NCI-H345 (cell line): ENCODE results near the gene IL16.

Experiments
- DNase-seq: peaks from one replicate; lab custom pipeline; 2025; lab: John Stamatoyannopoulos, UW

The IL16 gene

GRCh38 chr15:81295486-81296121, 98.9 kb downstream of the IL16 start:
- DNase-seq: no peak

- DNase-seq: peak; percentile 24
Measured at GRCh38 chr15:81296186-81296585, 99.5 kb downstream of the IL16 start.

- peak; percentile 15 for DNase-seq
Measured at GRCh38 chr15:81296673-81297072, 100.0 kb downstream of the IL16 start.

- DNase-seq: no peak
Measured at GRCh38 chr15:81297147-81297572, 100.5 kb downstream of the IL16 start.

- DNase-seq: no peak
Measured at GRCh38 chr15:81297603-81298575, 101.2 kb downstream of the IL16 start.

DNA sequence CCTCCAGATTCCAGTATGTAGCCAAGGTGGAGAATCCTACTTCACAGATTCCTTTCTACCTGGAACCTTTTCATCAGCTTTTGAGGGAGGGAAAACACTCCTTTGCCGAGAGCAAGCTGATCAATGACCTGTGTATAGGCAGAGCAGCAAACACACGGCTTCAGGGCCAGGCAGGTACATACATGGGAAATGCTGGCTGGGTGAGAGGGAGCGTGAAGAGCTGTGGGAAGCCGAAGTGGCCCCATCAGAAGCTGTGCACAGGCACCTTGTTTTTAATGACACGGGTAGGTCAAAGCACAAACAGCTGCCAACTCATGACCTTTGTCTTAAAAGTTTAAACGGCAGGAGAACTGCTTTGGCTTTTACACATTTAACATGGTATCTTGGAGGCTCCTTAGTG, 101.9 kb downstream of the IL16 start:
- no peak for DNase-seq

DNA sequence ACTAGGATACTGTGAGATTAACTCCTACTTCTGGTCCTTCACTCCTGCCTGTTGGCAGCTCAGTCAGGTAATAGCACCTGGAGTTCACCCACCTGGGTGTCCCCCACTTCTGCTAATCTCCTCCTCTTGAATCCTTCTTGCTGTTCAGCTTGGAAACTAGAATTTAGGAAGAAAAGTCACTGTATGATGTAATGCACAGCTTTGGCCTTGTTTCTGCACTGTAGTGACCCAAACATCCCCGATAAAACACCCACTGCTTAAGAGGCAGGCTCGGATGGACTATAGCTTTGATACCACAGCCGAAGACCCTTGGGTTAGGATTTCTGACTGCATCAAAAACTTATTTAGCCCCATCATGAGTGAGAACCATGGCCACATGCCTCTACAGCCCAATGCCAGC, 102.5 kb downstream of the IL16 start:
- DNase-seq: no peak

DNA sequence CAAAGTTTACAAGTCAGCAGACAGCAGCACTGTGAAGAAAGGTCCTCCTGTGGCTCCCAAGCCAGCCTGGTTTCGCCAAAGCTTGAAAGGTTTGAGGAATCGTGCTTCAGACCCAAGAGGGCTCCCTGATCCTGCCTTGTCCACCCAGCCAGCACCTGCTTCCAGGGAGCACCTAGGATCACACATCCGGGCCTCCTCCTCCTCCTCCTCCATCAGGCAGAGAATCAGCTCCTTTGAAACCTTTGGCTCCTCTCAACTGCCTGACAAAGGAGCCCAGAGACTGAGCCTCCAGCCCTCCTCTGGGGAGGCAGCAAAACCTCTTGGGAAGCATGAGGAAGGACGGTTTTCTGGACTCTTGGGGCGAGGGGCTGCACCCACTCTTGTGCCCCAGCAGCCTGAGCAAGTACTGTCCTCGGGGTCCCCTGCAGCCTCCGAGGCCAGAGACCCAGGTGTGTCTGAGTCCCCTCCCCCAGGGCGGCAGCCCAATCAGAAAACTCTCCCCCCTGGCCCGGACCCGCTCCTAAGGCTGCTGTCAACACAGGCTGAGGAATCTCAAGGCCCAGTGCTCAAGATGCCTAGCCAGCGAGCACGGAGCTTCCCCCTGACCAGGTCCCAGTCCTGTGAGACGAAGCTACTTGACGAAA, 103.1 kb downstream of the IL16 start:
- no peak for DNase-seq

- no peak for DNase-seq
Measured at GRCh38 chr15:81301385-81301784, 104.7 kb downstream of the IL16 start.

GRCh38 chr15:81301815-81302399, 105.2 kb downstream of the IL16 start:
- DNase-seq: peak; percentile 43

DNA sequence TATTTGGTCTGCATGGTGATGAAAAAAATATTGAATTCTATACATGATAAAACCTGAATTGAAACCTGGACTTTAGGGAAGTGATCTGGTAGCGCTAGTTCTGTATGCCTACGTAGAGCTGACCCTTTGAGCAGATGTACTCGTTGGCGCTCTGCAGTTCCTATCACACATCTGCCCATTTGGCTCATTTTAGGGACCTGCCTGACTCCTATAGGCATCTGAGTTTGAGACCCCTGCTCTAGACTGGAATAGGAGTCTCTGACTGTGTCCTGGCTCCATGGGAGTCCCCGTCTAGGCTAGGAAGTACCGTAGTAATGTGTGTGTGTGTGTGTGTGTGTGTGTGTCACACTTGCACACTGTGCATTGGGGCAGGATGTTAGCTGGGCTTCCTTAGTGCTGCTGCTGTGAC, 106.0 kb downstream of the IL16 start:
- DNase-seq: no peak

DNA sequence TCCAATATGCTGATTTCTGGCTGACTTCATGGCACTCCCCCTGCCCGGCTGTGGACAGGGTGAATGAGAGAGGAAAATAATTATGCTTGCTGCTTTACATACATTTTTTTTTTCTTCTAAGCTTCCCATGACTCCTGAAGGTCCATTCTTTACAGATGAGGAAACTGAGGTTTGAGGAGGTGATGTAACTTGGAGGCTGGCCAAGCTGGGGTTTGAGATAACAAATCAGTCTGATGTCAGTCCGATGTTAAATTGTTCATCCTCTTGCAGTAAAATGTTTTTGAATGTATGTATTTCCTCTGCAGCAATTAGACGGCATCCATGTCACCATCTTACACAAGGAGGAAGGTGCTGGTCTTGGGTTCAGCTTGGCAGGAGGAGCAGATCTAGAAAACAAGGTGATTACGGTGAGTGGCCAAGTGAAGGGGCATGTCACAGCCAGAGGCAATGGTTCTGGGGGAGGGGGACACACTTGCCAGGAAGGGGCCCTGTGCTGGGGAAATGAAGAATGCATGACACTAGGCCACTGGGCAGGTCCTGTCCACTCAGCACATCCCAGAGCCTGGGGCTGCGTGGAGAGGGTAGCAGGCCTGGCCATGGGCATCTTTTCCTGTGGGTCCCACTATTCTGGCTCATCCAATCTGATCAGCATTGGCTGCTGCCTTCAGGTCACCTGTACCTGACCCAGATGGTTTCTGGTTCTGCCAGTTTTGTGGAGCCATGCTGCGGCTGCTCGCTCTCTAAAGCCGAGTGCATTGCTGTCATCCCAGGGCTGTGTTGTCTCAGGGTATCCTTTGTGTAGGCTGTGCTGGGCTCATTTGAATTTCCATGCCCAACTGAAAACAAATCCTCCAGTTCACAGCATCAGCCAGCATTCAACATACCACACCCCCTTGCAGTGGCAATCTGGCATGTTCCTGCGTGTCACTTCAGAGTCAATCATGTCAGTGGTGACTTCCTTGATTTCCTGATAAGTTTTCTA, 106.9 kb downstream of the IL16 start:
- DNase-seq: peak; percentile 63

- no peak for DNase-seq
Measured at GRCh38 chr15:81304226-81304625, 107.5 kb downstream of the IL16 start.

GRCh38 chr15:81308260-81308659, 111.6 kb downstream of the IL16 start:
- DNase-seq: no peak

- no peak for DNase-seq
Measured at GRCh38 chr15:81309647-81310450, 113.2 kb downstream of the IL16 start.

DNA sequence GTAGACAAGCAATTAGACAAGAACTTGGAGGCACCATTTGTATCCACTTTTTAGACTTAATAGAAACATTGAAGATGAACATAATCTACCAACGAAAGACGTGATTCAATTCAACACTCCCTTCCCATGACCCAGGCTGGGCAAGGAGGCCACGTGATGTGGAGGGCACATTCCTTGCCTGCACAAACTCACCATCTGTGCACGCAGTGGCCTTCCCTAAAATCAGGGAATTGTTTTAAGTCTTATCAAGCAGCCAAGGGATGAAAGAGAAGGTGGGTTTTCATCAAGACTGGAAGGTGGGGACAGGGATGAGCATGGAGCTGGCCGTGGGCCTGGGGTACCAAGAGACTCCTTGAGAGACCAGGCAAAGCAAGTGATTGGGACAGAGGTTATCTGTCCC, 113.8 kb downstream of the IL16 start:
- DNase-seq: no peak

DNA sequence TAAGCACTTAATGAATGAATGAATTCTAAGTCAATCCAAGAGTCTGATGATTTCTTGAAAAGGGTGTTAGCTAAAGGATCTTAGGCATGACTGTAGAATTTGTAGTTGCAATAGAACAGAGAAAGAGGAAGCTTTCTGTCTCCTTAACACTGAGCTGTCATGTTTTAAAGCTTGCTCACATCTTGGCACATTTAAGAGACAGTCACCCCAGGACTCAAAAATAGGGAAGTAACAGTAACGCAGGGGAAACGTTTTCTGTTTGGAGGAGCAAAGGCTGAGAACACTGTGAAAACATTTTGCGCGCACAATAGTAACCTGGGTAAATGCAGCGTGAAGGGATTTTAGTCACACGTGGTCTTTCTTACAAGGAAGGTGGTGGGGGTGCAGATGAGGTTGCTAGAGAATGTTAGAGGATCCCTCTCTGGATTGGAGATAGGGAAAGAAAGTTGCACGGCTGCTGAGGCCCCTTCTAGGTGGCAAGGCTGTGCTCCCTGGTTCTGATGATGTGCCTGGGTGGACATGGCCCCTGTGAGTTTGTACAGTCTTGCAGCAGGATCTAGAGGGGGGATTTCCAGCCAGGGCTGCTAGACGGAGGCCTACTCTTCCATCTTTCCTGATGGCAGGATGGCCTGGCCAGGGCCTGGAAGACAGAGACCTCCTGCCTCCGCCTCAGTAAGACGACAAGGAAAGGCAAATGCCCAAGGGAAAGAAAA, 115.2 kb downstream of the IL16 start:
- DNase-seq: no peak

DNA sequence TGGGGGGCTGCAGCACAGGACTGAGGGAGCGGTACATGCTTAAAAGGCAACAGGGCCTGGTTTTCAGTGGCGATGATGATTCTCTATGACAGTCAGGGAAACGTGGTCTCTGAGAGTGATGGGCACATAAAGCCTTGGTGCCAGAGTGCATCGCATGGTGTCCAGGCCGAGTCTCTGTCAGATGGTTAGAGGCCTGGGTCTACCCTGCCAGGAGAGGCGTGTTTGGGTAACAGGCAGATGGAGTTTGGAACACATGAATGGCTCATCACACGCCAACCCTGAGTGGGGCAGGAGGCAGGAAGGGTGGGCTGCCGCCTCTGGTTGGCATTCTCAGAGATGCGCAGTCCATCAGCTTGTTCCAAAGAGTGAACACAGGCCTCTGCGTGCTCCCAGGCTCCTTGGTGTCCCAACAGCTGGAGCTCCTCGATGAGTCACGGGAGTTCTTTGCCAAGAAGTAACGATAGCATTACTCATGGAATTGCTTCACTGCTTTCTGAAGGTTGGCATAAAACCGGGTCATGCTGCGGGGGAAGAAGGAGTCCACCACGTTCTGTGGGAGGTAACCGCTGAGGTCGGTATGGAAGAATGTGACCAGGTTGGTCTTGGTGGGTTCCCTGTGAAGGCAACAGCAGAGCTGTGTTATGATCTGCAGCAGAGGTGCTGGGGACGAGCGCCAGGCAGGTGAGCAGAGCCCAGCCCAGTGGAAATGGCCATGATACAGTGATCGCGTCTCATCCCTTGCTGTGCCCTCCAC, 116.3 kb downstream of the IL16 start:
- DNase-seq: no peak

- no peak for DNase-seq
Measured at GRCh38 chr15:81313686-81314085, 117.0 kb downstream of the IL16 start.
